Measurements from ENCODE around the gene ASTE1.

Gene ASTE1, protein sequence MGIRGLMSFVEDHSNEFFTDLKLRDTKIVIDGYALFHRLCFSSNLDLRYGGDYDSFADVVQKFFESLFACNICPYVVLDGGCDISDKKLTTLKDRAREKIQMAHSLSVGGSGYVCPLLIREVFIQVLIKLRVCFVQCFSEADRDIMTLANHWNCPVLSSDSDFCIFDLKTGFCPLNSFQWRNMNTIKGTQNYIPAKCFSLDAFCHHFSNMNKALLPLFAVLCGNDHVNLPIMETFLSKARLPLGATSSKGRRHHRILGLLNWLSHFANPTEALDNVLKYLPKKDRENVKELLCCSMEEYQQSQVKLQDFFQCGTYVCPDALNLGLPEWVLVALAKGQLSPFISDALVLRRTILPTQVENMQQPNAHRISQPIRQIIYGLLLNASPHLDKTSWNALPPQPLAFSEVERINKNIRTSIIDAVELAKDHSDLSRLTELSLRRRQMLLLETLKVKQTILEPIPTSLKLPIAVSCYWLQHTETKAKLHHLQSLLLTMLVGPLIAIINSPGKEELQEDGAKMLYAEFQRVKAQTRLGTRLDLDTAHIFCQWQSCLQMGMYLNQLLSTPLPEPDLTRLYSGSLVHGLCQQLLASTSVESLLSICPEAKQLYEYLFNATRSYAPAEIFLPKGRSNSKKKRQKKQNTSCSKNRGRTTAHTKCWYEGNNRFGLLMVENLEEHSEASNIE

GRCh38 chr3:131026321-131027151 is at the start of gene ASTE1, which contains the start of gene NEK11:
Gene ASTE1, minus strand, starts transcription at chr3:131026825. Its CDS starts 1,519 bp downstream, at chr3:131025306.
Gene NEK11, plus strand, starts transcription at chr3:131026877. Its CDS starts 2,832 bp downstream, at chr3:131029709.
- DNase-seq = peak; percentile 92

DNA sequence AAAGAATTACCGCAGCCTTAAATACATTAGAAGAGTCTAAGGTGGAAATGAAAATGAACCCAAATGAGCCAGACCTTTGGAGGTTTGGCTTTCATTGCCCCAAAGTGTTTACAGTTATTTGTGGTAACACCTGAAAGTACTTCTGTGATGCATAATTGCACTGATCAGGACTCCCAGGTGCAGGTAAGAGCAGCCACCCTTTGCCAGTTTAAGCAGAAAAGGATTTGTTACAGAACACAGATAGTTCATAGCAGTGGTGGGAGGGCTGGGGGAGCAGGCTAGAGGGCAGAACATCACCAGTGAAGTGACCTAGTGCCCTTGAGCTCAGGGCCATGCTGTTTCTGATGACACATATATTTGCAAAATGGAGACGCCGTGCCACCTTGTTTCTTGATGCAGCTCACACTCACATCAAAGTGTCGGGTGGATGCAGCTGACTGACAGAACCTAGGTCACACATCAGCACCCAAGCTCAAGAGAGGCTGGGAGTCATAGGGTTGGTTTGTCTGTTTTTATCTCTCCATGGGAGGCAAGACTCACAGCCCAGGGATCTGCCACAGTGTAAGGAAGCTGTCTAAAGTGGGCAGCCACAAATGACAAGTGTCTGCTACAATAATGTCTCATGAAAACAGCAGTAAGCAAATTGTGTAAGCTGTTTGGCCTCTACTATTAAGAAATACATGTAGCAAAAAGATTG is 49.2 kb upstream of the ASTE1 start:
- DNase-seq = no peak

DNA sequence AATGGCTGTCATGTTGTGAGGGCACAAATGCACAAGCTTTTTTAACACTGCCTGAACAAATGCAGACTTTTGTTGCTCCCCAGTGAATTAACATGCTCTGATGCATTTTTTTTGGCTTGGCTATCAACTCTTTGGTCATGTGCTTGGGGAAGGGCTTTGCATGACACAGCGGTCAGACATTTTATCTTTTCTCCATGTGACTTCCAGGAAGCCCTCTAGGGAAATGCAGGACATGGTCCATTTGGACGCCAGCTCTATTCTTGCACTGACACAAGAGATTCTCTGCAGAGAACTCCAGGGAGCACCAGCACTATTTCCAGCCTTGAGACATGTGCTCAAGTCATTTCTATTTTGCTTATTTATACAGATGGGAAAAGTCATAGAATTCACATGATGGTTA is 46.2 kb upstream of the ASTE1 start:
- no peak for DNase-seq

- DNase-seq = no peak
These were observed 45.5 kb upstream of the ASTE1 start for GRCh38 chr3:131072099-131072559.

- no peak for DNase-seq
These were observed 41.4 kb upstream of the ASTE1 start for GRCh38 chr3:131067983-131068382.

- DNase-seq = no peak
These were observed 26.6 kb upstream of the ASTE1 start for GRCh38 chr3:131053043-131053859.

DNA sequence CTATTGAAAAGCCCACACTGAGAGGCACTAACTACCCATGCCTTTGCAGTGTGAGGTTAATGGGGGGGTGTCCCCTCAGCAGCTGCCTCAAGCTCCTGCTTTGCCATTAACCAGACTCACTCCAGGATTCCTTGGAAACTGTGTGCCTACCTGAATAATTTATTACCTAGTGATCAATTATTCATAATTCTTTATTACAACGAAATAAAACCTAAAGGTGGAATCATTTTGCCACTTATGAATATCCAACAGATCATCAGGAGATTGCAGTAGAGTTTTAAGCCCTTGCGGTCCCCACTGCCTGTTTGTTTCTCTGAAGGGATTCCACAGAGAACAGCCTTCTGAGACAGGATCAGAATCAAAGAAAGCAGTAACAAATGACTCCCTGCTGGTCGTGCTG is 23.4 kb upstream of the ASTE1 start:
- no peak for DNase-seq

GRCh38 chr3:131048030-131048429 is 21.4 kb upstream of the ASTE1 start:
- DNase-seq = no peak

GRCh38 chr3:131047582-131047981 is 21.0 kb upstream of the ASTE1 start:
- no peak for DNase-seq

DNA sequence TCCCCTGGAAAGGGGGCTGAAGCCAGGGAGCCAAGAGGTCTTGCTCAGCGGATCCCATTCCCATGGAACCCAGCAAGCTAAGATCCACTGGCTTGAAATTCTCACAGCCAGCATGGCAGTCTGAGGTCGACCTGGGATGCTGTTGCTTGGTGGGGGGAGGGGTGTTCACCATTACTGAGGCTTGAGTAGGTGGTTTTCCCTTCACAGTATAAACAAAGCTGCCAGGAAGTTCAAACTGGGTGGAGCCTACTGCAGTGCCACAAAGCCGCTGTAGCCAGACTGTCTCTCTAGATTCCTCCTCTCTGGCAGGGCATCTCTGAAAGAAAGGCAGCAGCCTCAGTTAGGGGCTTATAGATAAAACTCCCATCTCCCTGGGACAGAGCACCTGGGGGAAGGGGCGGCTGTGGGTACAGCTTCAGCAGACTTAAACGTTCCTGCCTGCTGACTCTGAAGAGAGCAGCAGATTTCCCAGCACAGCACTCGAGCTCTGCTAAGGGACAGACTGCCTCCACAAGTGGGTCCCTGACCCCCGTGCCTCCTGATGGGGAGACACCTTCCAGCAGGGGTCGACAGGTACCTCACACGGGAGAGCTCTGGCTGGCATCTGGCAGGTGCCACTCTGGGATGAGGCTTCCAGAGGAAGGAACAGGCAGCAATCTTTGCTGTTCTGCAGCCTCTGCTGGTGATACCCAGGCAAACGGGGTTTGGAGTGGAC is 15.8 kb upstream of the ASTE1 start:
- DNase-seq = peak; percentile 5

- no peak for DNase-seq
These were observed 11.7 kb upstream of the ASTE1 start for GRCh38 chr3:131038326-131038725.

DNA sequence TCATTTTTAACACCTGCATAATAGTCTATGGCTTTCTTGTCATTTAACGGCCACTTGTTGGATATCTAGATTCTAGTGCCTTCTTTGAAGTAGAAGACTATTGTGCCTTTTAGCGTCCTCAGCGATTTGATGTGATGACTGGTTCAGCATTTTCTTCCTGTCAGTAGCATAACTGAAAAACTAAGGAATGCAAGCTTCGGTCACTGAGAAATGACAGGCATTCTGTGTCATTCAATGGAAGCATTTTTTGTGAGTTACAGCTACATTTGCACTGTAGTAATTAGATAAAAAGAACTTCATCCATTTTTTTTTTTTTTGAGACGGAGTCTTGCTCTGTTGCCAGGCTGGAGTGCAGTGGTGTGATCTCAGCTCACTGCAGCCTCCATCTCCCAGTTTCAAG is 10.4 kb upstream of the ASTE1 start:
- no peak for DNase-seq

DNA sequence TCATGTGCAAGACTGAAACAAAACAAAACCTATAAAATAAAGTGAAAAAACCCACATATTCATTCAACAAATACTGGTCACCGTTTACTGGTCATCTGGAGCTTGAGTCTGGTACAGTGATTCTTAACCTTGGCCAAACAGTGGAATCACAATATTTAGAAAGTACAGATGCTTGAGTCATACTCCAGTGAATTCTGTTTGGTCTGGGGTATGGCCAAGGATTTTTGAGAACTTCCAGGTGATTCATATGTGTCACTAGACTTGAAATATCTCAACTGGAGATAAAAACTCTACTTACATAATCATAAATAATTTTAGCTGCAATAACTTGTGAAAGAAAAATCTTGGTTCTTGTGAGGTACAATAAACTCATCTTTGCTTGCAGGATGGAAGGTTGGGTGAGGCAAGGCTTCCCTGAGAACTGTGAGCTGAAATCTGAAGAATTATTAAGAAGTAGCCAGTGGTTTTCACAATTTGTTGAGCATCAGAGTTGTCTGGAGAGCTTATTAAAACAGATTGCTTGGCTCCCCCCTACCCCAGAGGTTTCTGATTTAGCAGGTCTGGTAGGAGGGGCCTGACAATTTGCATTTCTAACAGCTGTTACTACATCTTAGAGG is 9.7 kb upstream of the ASTE1 start:
- no peak for DNase-seq

DNA sequence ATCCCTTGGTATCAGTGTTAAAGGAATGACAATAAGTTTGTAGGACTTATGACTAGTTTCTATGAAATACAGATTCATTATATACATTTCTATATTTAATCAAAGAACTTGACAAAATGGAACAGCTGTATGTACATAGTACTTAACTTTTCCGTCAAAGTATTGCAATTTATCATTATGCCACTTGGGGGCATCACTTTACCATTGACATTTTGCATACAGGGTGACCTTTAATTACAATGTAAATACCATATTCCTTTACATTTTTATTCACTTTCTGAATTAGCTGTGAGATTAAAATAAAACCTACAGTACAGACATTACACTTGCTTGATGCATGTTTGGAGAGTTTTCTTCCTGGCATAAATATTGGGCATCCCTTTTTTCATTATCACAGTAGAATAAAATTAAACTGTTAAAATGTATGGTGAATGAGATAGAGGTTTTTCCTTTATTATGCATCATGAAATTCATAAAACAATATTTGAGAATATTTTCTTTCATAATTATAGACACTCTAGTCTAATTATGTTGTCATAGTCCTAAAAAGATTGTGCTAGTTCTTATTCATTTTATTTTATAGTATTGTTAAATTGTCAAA is 7.0 kb upstream of the ASTE1 start:
- DNase-seq = peak; percentile 44

- no peak for DNase-seq
These were observed 5.0 kb upstream of the ASTE1 start for GRCh38 chr3:131031660-131032059.

DNA sequence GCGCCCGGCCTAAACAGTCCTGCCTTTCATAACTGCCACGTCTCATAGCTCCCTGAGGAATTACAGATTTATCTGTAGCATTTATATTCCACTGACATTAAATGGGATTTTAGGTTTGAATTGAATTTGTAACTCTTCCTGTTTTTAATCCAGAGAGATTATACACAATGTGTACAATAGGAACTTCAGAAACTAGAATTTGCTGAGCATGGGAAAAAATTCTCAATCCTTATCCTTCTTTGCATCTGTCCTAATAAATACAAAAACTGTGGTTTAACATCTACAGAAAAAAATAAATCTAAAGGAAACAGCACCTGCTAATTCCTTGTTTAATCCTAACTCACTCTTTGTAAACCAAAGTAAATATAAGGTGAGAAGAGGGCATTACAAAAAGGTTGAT is 2.2 kb upstream of the ASTE1 start:
- DNase-seq = no peak

DNA sequence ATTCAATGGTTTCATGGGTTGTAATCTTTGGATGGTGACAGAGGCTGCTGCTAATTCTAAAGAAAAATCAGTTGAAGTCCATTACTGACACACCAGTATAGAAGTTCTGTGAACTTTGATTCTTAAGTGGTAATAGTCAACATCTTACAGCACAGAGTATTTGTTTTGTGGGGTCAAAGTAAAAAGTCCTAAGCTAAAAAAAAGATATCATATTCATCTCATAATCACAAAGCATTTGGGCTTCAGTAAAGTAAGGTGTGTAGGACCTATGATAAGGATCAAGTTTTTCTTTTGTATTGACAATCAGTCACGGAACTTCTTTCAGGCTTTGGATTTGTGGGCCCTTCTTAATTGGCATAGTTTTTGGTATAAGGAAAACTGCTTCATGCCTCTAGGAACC is 1.1 kb downstream of the ASTE1 start:
- no peak for DNase-seq

DNA sequence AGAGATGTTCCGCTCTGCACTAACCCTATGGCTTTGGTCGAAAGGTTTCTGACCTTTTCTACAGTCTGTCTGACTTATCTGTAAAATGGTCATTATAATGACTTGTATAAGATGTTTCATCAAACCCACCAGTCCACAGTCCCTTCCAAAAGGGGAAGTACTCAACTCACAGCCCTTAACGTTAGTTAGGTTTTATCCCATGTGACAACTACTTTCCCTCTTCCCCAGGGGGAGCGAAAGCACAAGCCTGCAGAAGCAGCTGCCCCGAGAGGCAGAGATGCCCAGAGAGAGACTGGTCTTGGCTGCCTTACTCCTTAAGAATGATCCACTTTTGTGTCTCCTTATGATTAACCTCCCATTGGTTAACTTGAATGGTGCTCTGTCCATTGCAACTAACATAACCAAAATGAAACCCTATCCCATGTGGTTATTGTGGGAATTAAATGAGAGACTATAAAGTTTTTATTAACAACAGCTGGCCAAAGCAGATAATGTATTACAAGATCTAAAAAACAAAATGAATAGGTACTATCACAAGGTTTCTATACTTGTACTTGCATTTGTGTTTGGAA is 6.4 kb downstream of the ASTE1 start:
- no peak for DNase-seq

- no peak for DNase-seq
These were observed 7.7 kb downstream of the ASTE1 start for GRCh38 chr3:131018970-131019369.

DNA sequence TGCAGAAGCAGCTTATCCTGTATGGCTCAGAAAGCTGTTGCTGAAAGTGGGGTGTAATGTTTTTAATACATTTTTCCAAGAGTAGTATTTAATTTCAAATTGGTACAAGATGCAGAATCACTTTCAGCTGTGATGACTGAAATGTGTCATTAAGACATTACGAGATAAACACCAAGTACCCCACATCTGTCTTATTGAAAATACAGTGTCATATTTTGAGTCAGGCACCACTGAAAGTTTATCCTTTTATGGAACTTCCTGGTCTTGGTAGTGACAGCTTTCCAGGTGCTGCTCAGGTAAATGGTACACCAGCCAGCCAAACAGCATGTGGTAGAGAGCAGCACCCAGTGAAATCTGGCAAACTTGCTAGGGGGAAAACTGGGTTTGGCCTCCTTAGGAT is 16.9 kb downstream of the ASTE1 start:
- no peak for DNase-seq
